OCI-LY3 (cell line): ENCODE measurements around the gene ETHE1.

ENCODE experiments used
- H2AFZ ChIP-seq: fragments of 200-600, 300-600 bp; shearing (Covaris generic); 2 replicates; pipeline ENCODE4 v1.6.0; 2014; ENCODE audit warnings: antibody characterized with exemption, low read depth, low read length
- H3K27ac ChIP-seq: fragments of 200-600, 300-600 bp; sonication (generic); 2 replicates; pipeline ENCODE4 v1.5.1; 2014; ENCODE audit warnings: mild to moderate bottlenecking, low read length, moderate library complexity, mixed read lengths
- H3K27me3 ChIP-seq: fragments of 200-600, 300-600 bp; sonication (generic); 2 replicates; pipeline ENCODE4 v1.6.1; 2014; ENCODE audit warnings: low read depth, low read length, mixed read lengths
- H3K36me3 ChIP-seq: fragments of 200-600, 300-600 bp; sonication (generic); replicated peaks from 2 replicates; pipeline ENCODE3; 2014; ENCODE audit warnings: low read depth, low read length, mixed read lengths
- H3K4me1 ChIP-seq: fragments of 300-600, 200-600 bp; sonication (generic); 2 replicates; pipeline ENCODE4 v1.6.1; 2014; ENCODE audit warnings: low read length, mixed read lengths
- H3K4me2 ChIP-seq: fragments of 200-600, 300-600 bp; sonication (generic); 2 replicates; pipeline ENCODE4 v1.6.1; 2014; ENCODE audit warnings: low read length, mixed read lengths
- H3K4me3 ChIP-seq: fragments of 300-600, 200-600 bp; sonication (generic); 2 replicates; pipeline ENCODE4 v1.5.1; 2014; ENCODE audit warnings: antibody characterized with exemption, mild to moderate bottlenecking, low read length, moderate library complexity
- H3K79me2 ChIP-seq: fragments of 300-600, 200-600 bp; shearing (Covaris generic); 2 replicates; pipeline ENCODE4 v1.6.1; 2014; ENCODE audit warnings: mild to moderate bottlenecking, low read length, mixed read lengths
- H3K9ac ChIP-seq: fragments of 300-600, 200-600 bp; shearing (Covaris generic); 2 replicates; pipeline ENCODE4 v1.6.0; 2014; ENCODE audit warnings: mild to moderate bottlenecking, low read length, moderate library complexity
- H3K9me3 ChIP-seq: fragments of 200-600, 300-600 bp; shearing (Covaris generic); 2 replicates; pipeline ENCODE4 v1.6.1; 2014; ENCODE audit warnings: low read length, mixed read lengths; ENCODE audit not compliant: insufficient read depth
- H4K20me1 ChIP-seq: fragments of 200-600, 300-600 bp; sonication (generic); 2 replicates; pipeline ENCODE4 v1.6.1; 2016; ENCODE audit warnings: low read length, mixed read lengths; ENCODE audit not compliant: insufficient read depth
- CTCF ChIP-seq: fragments of 200-600, 300-600 bp; sonication (generic); IDR thresholded peaks from 2 replicates; pipeline ENCODE4 v1.5.1; 2014; ENCODE audit warnings: antibody characterized with exemption, low read length, low read depth
- EZH2phosphoT487 ChIP-seq: fragments of 200-600 bp; shearing (Covaris generic); IDR thresholded peaks from 2 replicates; pipeline ENCODE4 v1.6.1; 2018; ENCODE audit warnings: antibody characterized with exemption, mixed run types, low read depth

Gene ETHE1

GRCh38 chr19:43483281-43483680 lies 43.7 kb downstream of the ETHE1 start:
- Histone ChIP-seq H3K27me3 (no peaks in the 10 kb centered on the region), H3K4me1 (peaks cover 15% of the 10 kb centered on the region), H3K9me3 (no peaks in the 10 kb centered on the region), H2AFZ (no peak overlapping the region), H3K36me3 (peaks cover 24% of the 10 kb centered on the region), H3K9ac (no peak overlapping the region), H3K4me3 (no peak overlapping the region), H3K4me2 (no peak overlapping the region), H3K79me2 (no peaks in the 10 kb centered on the region), H4K20me1 (no peaks in the 10 kb centered on the region), H3K27ac (no peak overlapping the region)
- TF ChIP-seq EZH2phosphoT487 = no peak
- TF ChIP-seq CTCF = no peak

GRCh38 chr19:43482193-43482592 lies 44.8 kb downstream of the ETHE1 start:
- no peak overlapping the region for H3K9ac ChIP-seq
- H3K27ac ChIP-seq = no peak overlapping the region
- no peaks in the 10 kb centered on the region for H4K20me1 ChIP-seq
- no peak overlapping the region for H3K4me2 ChIP-seq
- H3K4me1 ChIP-seq = peaks cover 4% of the 10 kb centered on the region
- no peak overlapping the region for H2AFZ ChIP-seq
- no peaks in the 10 kb centered on the region for H3K27me3 ChIP-seq
- H3K36me3 ChIP-seq = peaks cover 26% of the 10 kb centered on the region
- no peaks in the 10 kb centered on the region for H3K79me2 ChIP-seq
- TF ChIP-seq EZH2phosphoT487 (no peak), CTCF (no peak)
- no peaks in the 10 kb centered on the region for H3K9me3 ChIP-seq
- no peak overlapping the region for H3K4me3 ChIP-seq

GRCh38 chr19:43481701-43482100 lies 45.3 kb downstream of the ETHE1 start:
- Histone ChIP-seq H3K27me3 (no peaks in the 10 kb centered on the region), H4K20me1 (no peaks in the 10 kb centered on the region), H3K4me1 (no peaks in the 10 kb centered on the region), H3K9ac (no peak overlapping the region), H3K27ac (no peak overlapping the region), H3K4me3 (no peak overlapping the region), H3K36me3 (peaks cover 23% of the 10 kb centered on the region), H3K9me3 (no peaks in the 10 kb centered on the region), H3K79me2 (no peaks in the 10 kb centered on the region), H3K4me2 (no peak overlapping the region), H2AFZ (no peak overlapping the region)
- TF ChIP-seq EZH2phosphoT487 (no peak), CTCF (no peak)

- H3K36me3 ChIP-seq = peaks cover 14% of the 10 kb centered on the region
- H3K4me3 ChIP-seq = no peak overlapping the region
- TF ChIP-seq EZH2phosphoT487 (no peak), CTCF (no peak)
- H3K9ac ChIP-seq = no peak overlapping the region
- no peaks in the 10 kb centered on the region for H3K79me2 ChIP-seq
- no peak overlapping the region for H3K4me2 ChIP-seq
- no peaks in the 10 kb centered on the region for H4K20me1 ChIP-seq
- H3K27ac ChIP-seq = no peak overlapping the region
- no peaks in the 10 kb centered on the region for H3K27me3 ChIP-seq
- H3K9me3 ChIP-seq = no peaks in the 10 kb centered on the region
- H3K4me1 ChIP-seq = no peaks in the 10 kb centered on the region
- H2AFZ ChIP-seq = no peak overlapping the region
Observed at GRCh38 chr19:43480574-43480973, 46.4 kb downstream of the ETHE1 start.
